Posterior vena cava (tissue), 2 donors: Measurements from ENCODE around the gene NDUFS7. TPM values are rescaled to one million over a fixed set of nuclear protein-coding genes. Genes with fewer than 3 reads are reported as not detected.
A peak's percentile ranks its signal among the peaks of the same experiment; 100 is the strongest.
"Not testable (repeated sequence)": the region's sequence is repeated elsewhere in the genome, so short reads cannot be mapped to it uniquely, and the experiment has no call there.

ENCODE experiments used
- DNase-seq: peaks from one replicate; pipeline ENCODE4 v3.0.0-alpha.2; 2020; ENCODE audit warnings: low spot score
- intact Hi-C, 2 donors: fragments of 100-400 bp; cut with DNase I; formaldehyde crosslinking; loops; one replicate each; pipeline versions ENCODE4 v1.14.1 to v1.14.2; 2022 to 2023
- total RNA-seq, 2 donors: library from RNA; stranded (reverse); fragmentation: NEBNext Ultra II Directional; extraction: Animal tissue kit (Norgen Biotek cat#: 25700); gene quantifications; one replicate each; pipeline ENCODE4 v1.2.1, GENCODE V29; 2021
- donor health status: DM: yes; HTN: yes; CAD: no.
- donor health status: DM: yes; HTN: yes; CAD: no.

The NDUFS7 gene
- total RNA-seq, 2 donors from 2014 or later, result 54.4 to 55.1 TPM

GRCh38 chr19:1435378-1435989 lies 51.8 kb downstream of the NDUFS7 start:
- DNase-seq, result no peak
- intact Hi-C loops, result no loop called here

GRCh38 chr19:1437609-1438008 lies 53.9 kb downstream of the NDUFS7 start:
- intact Hi-C loops, result loop anchor here in 1 of 2 donors (2.0 kb wide), 1 partner anchor 71 kb away; no protein-coding TSS in a partner anchor
- no peak for DNase-seq

GRCh38 chr19:1438035-1438932 lies 54.6 kb downstream of the NDUFS7 start, which contains the start of gene RPS15:
Gene RPS15, plus strand, starts transcription at chr19:1438396. Its CDS starts 30 bp downstream, at chr19:1438426.
- DNase-seq, result peak; percentile 99
- intact Hi-C loops, result no loop called here

- intact Hi-C loops, result no loop called here
- DNase-seq, result no peak
These were observed 55.2 kb downstream of the NDUFS7 start for GRCh38 chr19:1438933-1439354.

GRCh38 chr19:1439525-1440417 lies 56.1 kb downstream of the NDUFS7 start:
- DNase-seq, intact Hi-C loops: not testable (repeated sequence)

GRCh38 chr19:1440418-1440801 lies 56.7 kb downstream of the NDUFS7 start:
- intact Hi-C loops, result no loop called here

GRCh38 chr19:1441022-1441426 lies 57.3 kb downstream of the NDUFS7 start:
- intact Hi-C loops, result no loop called here
- no peak for DNase-seq

More at GRCh38 chr19:1440418-1440801, 56.7 kb downstream of the NDUFS7 start:
- no peak for DNase-seq

- DNase-seq, result no peak
- intact Hi-C loops, result no loop called here
These were observed 58.2 kb downstream of the NDUFS7 start for GRCh38 chr19:1441677-1442438.

Other genes with a start within 250 kb of the NDUFS7 start
- gene SBNO2, start 209.6 kb upstream of the NDUFS7 start, total RNA-seq, result 10 to 100 TPM; 63.5 to 71.0 TPM
- gene STK11, start 178.1 kb upstream of the NDUFS7 start, total RNA-seq, result 10 to 100 TPM; 32.5 to 35.9 TPM
- gene CBARP, start 145.9 kb upstream of the NDUFS7 start, total RNA-seq, result 1 to 10 TPM; 1.5 to 2.7 TPM
- 100 to 1,000 TPM; 125 to 137 TPM for gene ATP5F1D, start 142.2 kb upstream of the NDUFS7 start, total RNA-seq
- 10 to 100 TPM; 76.5 to 86.3 TPM for gene MIDN, start 135.3 kb upstream of the NDUFS7 start, total RNA-seq
- gene CIRBP, start 114.6 kb upstream of the NDUFS7 start, total RNA-seq, result 100 to 1,000 TPM; 447 to 636 TPM
- gene FAM174C, start 108.4 kb upstream of the NDUFS7 start, total RNA-seq, result 10 to 100 TPM; 25.2 to 27.2 TPM
- gene EFNA2, start 98.0 kb upstream of the NDUFS7 start, total RNA-seq, result not detected
- 10 to 100 TPM in 1 of 2 donors, 1 to 10 TPM in 1; 8.7 to 12.8 TPM for gene GAMT, start 17.6 kb downstream of the NDUFS7 start, total RNA-seq
- 10 to 100 TPM; 59.7 to 75.8 TPM for gene DAZAP1, start 23.7 kb downstream of the NDUFS7 start, total RNA-seq
- gene RPS15, start 54.5 kb downstream of the NDUFS7 start, total RNA-seq, result 100 to 1,000 TPM; 722 to 743 TPM
- gene APC2, start 66.2 kb downstream of the NDUFS7 start, total RNA-seq, result under 1 TPM; 0.05 to 0.10 TPM
- gene C19orf25, start 95.3 kb downstream of the NDUFS7 start, total RNA-seq, result 10 to 100 TPM; 16.2 to 17.3 TPM
- 1 to 10 TPM in 1 of 2 donors, under 1 TPM in 1; 0.52 to 1.8 TPM for gene PCSK4, start 106.4 kb downstream of the NDUFS7 start, total RNA-seq
- 1 to 10 TPM in 1 of 2 donors, under 1 TPM in 1; 0.33 to 1.2 TPM for gene REEP6, start 107.3 kb downstream of the NDUFS7 start, total RNA-seq
- 1 to 10 TPM; 7.4 to 9.1 TPM for gene ADAMTSL5, start 129.1 kb downstream of the NDUFS7 start, total RNA-seq
- gene PLK5, start 140.2 kb downstream of the NDUFS7 start, total RNA-seq, result not detected
- gene MEX3D, start 184.4 kb downstream of the NDUFS7 start, total RNA-seq, result 10 to 100 TPM; 14.0 to 21.9 TPM
- 10 to 100 TPM; 44.2 to 53.6 TPM for gene MBD3, start 209.0 kb downstream of the NDUFS7 start, total RNA-seq
- 100 to 1,000 TPM; 197 to 252 TPM for gene UQCR11, start 221.6 kb downstream of the NDUFS7 start, total RNA-seq